OCI-LY7 (cell line): ENCODE results near the gene PNLDC1. TPM values are rescaled to one million over a fixed set of nuclear protein-coding genes. Genes with fewer than 3 reads are reported as not detected.

Experiments
- BruUV-seq: library from RNA; stranded (reverse); fragments of 400-500 nt; replicated peaks from 2 replicates; lab custom pipeline; 2021; lab: Mats Ljungman, UMichigan
- CTCF ChIA-PET: fragments of 300-600 bp; sonication (Branson Sonifier 250); formaldehyde crosslinking; loops from one replicate; lab custom pipeline; 2022; ENCODE audit warnings: antibody characterized with exemption; ENCODE audit not compliant: unreplicated experiment; lab: Charles Lee
- POLR2A ChIA-PET: fragments of 300-600 bp; sonication (Branson Sonifier 250); formaldehyde crosslinking; loops from one replicate; lab custom pipeline; 2022; ENCODE audit warnings: antibody characterized with exemption; lab: Charles Lee
- DNase-seq: peaks from one replicate; pipeline ENCODE4 v3.0.0-alpha.2; 2015; ENCODE audit warnings: low spot score
- H2AFZ ChIP-seq: fragments of 200-600 bp; sonication (generic), shearing (Covaris generic); 2 replicates; pipeline ENCODE4 v1.6.1; 2014; ENCODE audit warnings: mild to moderate bottlenecking, antibody characterized with exemption, low read length, moderate library complexity
- H3K27ac ChIP-seq: fragments of 200-600 bp; sonication (generic); 2 replicates; pipeline ENCODE4 v1.5.1; 2014; ENCODE audit warnings: mixed run types, low read depth, mild to moderate bottlenecking, moderate library complexity, low read length, inconsistent platforms; ENCODE audit not compliant: poor library complexity, severe bottlenecking
- H3K36me3 ChIP-seq: fragments of 200-600 bp; sonication (generic); 2 replicates; pipeline ENCODE4 v1.6.1; 2014; ENCODE audit warnings: mild to moderate bottlenecking, antibody characterized with exemption, low read length, moderate library complexity, mixed read lengths; ENCODE audit not compliant: insufficient read depth
- H3K4me1 ChIP-seq: fragments of 200-600 bp; sonication (generic); 2 replicates; pipeline ENCODE4 v1.5.1; 2014; ENCODE audit warnings: mild to moderate bottlenecking, low read length; ENCODE audit not compliant: insufficient read depth, poor library complexity, severe bottlenecking
- H3K4me2 ChIP-seq: fragments of 200-600 bp; sonication (generic); 2 replicates; pipeline ENCODE4 v1.6.1; 2014; ENCODE audit warnings: mild to moderate bottlenecking, low read length
- H3K4me3 ChIP-seq: fragments of 200-600 bp; sonication (generic); 2 replicates; pipeline ENCODE4 v1.5.1; 2014; ENCODE audit warnings: mild to moderate bottlenecking, low read depth, low read length; ENCODE audit not compliant: poor library complexity, severe bottlenecking
- H3K79me2 ChIP-seq: fragments of 200-600 bp; sonication (generic); 2 replicates; pipeline ENCODE4 v1.6.1; 2016; ENCODE audit warnings: low read depth, mild to moderate bottlenecking, low read length, moderate library complexity, mixed read lengths; ENCODE audit not compliant: insufficient read depth
- H3K9me2 ChIP-seq: fragments of 200-600 bp; sonication (generic); 2 replicates; pipeline ENCODE4 v1.6.1; 2016; ENCODE audit warnings: mild to moderate bottlenecking, low read length, mixed read lengths; ENCODE audit not compliant: insufficient read depth
- H3K9me3 ChIP-seq: fragments of 200-600 bp; sonication (generic); 2 replicates; pipeline ENCODE4 v1.6.1; 2014; ENCODE audit warnings: mild to moderate bottlenecking, mixed run types, low read length, mixed read lengths
- H4K20me1 ChIP-seq: fragments of 200-600 bp; sonication (generic); 2 replicates; pipeline ENCODE4 v1.6.1; 2014; ENCODE audit warnings: mild to moderate bottlenecking, antibody characterized with exemption, low read length, moderate library complexity, mixed read lengths; ENCODE audit not compliant: insufficient read depth
- EZH2phosphoT487 ChIP-seq: fragments of 200-600 bp; sonication (generic); IDR thresholded peaks from 2 replicates; pipeline ENCODE4 v1.6.1; 2018; ENCODE audit warnings: low read depth, borderline replicate concordance, mild to moderate bottlenecking, mixed run types, antibody characterized with exemption, low read length, moderate library complexity, mixed read lengths
- intact Hi-C: fragments of 100-400 bp; cut with micrococcal nuclease; formaldehyde crosslinking; loops from one replicate; pipeline ENCODE4 v1.10.0; 2022; ENCODE audit not compliant: unreplicated experiment
- total RNA-seq, 2 experiments: library from RNA; depleted of rRNA in 1 of 2; stranded (reverse); fragments of >200 nt in 1 of 2; shearing (Covaris generic) in 1 of 2; gene quantifications; 2 replicates each; pipeline ENCODE4 v1.2.3, GENCODE V29; 2014 to 2022
- TF ChIP-seq, protein P1 (sequence below): fragments of 200-600 bp; sonication (generic); conservative IDR thresholded peaks from 2 replicates; pipeline ENCODE4 v1.5.1; 2014; ENCODE audit warnings: mild to moderate bottlenecking, antibody characterized with exemption, low read length, moderate library complexity, mixed read lengths

The PNLDC1 gene
- total RNA-seq, 2 experiments from 2014 or later = not detected

DNA sequence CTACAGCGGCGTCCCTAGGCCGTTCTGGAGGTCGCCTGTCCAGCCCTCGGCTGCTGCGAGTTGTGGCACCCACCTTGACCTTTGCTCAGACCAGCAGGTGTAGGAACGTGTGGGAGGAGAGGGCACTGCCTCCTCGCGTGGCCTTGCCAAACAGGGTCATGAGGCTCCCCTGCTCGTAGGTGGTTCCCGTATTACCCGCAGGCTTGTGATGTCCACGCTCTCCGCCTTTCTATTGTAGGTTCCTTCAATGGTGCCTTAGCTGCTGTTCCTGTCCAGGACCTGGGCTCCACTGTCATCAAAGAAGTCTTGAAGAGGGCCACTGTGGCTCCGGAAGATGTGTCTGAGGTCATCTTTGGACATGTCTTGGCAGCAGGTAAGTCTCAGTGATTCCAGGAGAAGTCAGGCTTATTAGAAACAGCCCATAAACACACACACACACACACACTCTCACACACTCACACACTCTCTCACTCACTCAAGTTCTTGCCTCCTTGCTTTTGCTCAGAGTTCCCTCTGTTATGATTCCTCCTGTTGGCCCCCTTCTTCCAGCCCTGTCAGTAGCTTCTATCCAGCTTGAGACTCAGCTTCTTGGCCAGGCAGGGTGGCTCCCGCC is 37.3 kb upstream of the PNLDC1 start:
- TSS peak; percentile 35 for BruUV-seq
- POLR2A ChIA-PET = interaction anchor here (0.6 to 1.4 kb wide), 5 partner anchors 17 to 35 kb away, joined by 3 to 6 read pairs (median 3); partner anchors contain the start of genes MRPL18 and TCP1

DNA sequence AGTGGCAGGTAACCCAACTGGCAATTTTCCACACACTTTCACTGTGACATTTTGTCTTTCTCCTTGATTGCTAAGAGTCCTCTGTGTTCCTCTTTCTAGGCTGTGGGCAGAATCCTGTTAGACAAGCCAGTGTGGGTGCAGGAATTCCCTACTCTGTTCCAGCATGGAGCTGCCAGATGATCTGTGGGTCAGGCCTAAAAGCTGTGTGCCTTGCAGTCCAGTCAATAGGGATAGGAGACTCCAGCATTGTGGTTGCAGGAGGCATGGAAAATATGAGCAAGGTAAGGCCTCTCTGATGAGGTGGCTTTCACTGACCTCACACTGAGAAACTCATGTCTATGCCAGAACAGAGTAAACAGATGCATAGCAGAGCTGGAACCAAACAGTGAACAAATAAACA is 33.2 kb upstream of the PNLDC1 start:
- Histone ChIP-seq H3K4me1 (peaks cover 6% of the 10 kb centered on the region), H3K4me3 (no peak overlapping the region), H3K9me2 (no peaks in the 10 kb centered on the region), H3K27ac (no peak overlapping the region), H4K20me1 (no peaks in the 10 kb centered on the region; the same call in 1 of the 2 replicates), H3K36me3 (peaks cover 79% of the 10 kb centered on the region), H3K9me3 (no peaks in the 10 kb centered on the region), H3K4me2 (no peak overlapping the region), H3K79me2 (no peaks in the 10 kb centered on the region; the same call in 1 of the 2 replicates), H2AFZ (no peak overlapping the region)
- no peak for DNase-seq
- TF ChIP-seq, protein P1, sequence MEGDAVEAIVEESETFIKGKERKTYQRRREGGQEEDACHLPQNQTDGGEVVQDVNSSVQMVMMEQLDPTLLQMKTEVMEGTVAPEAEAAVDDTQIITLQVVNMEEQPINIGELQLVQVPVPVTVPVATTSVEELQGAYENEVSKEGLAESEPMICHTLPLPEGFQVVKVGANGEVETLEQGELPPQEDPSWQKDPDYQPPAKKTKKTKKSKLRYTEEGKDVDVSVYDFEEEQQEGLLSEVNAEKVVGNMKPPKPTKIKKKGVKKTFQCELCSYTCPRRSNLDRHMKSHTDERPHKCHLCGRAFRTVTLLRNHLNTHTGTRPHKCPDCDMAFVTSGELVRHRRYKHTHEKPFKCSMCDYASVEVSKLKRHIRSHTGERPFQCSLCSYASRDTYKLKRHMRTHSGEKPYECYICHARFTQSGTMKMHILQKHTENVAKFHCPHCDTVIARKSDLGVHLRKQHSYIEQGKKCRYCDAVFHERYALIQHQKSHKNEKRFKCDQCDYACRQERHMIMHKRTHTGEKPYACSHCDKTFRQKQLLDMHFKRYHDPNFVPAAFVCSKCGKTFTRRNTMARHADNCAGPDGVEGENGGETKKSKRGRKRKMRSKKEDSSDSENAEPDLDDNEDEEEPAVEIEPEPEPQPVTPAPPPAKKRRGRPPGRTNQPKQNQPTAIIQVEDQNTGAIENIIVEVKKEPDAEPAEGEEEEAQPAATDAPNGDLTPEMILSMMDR = no peak
- ChIA-PET CTCF (no interaction called here), POLR2A (interaction anchor here (0.5 kb wide), 1 partner anchor 85 kb away, joined by 3 read pairs; no protein-coding TSS in a partner anchor)
- BruUV-seq = no TSS peak
- intact Hi-C loops = no loop called here

More for the DNA sequence above, 37.3 kb upstream of the PNLDC1 start:
- peak overlapping the region; percentile 35; the same call in 1 of the 2 replicates for H2AFZ ChIP-seq
- peak; percentile 21 for DNase-seq
- intact Hi-C loops = loop anchor here (1.0 kb wide), 2 partner anchors 27 to 35 kb away; partner anchors contain the start of genes TCP1 and WTAP
- peaks cover 15% of the 10 kb centered on the region for H3K4me1 ChIP-seq
- no peaks in the 10 kb centered on the region for H4K20me1 ChIP-seq
- no peaks in the 10 kb centered on the region for H3K9me2 ChIP-seq
- no peaks in the 10 kb centered on the region; the same call in 1 of the 2 replicates for H3K79me2 ChIP-seq
- TF ChIP-seq, protein P1 = no peak
- no peak for TF ChIP-seq EZH2phosphoT487
- peak overlapping the region; percentile 78 for H3K4me2 ChIP-seq
- peak overlapping the region; percentile 81 for H3K27ac ChIP-seq
- peak overlapping the region; percentile 71 for H3K4me3 ChIP-seq
- CTCF ChIA-PET = no interaction called here
- peaks cover 63% of the 10 kb centered on the region for H3K36me3 ChIP-seq
- H3K9me3 ChIP-seq = no peaks in the 10 kb centered on the region

DNA sequence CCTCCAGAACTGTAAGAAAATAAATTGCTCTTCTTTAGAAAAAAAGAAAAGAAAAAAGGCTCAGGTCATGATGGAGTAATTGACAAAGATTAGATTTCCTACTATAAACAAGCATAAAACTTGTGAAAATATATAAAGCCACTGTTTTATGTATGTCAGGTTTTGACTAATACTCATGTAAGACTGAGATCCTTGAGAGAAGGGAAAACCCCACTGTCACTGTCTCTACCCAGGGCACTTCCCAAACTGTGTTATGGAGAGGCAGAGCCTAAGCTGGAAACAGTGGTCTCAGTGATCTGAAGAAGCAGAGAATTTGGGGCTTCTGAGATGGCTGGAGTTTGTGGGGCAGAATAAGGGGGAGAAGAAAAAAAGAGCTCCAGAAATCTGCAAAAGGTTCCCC is 30.6 kb upstream of the PNLDC1 start:
- no TSS peak for BruUV-seq
- CTCF ChIA-PET = interaction anchor here (1.7 kb wide), 1 partner anchor 8 kb away, joined by 5 read pairs; the partner anchor contains the start of gene ACAT2
- Histone ChIP-seq H2AFZ (no peak overlapping the region), H3K4me3 (no peak overlapping the region), H3K36me3 (peaks cover 92% of the 10 kb centered on the region), H3K79me2 (no peaks in the 10 kb centered on the region), H3K27ac (no peak overlapping the region), H3K9me2 (no peaks in the 10 kb centered on the region), H3K4me1 (no peaks in the 10 kb centered on the region), H3K9me3 (no peaks in the 10 kb centered on the region), H4K20me1 (no peaks in the 10 kb centered on the region; the same call in 1 of the 2 replicates), H3K4me2 (no peak overlapping the region)
- POLR2A ChIA-PET = interaction anchor here (0.7 to 1.9 kb wide), 5 partner anchors 10 to 71 kb away, joined by 3 to 6 read pairs (median 5); no protein-coding TSS in a partner anchor
- no peak for DNase-seq
- TF ChIP-seq, protein P1 = no peak
- no peak for TF ChIP-seq EZH2phosphoT487
- intact Hi-C loops = no loop called here
